ENCODE measurements around the gene SYCN.

Gene SYCN

DNA sequence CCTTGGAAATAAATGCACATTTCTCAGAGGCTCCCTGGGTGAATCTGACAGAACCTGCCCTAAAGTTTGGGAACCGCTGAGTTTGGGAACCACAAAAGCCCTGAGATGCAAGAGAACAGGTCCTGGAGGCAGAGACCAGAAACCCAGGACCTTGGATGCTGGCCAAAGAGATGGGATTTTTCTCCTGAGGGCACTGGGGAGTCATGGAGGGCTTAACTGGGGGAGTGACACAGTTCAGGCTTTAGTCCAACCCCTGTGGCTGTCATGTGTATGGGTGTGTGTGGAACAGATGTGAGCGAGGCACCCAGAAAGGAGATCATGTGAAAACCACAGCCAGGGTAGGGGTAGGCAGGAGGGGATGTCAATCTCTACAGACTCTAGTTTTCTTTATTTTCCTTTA, 11.2 kb downstream of the SYCN start:
- DNase-seq = no peak

DNA sequence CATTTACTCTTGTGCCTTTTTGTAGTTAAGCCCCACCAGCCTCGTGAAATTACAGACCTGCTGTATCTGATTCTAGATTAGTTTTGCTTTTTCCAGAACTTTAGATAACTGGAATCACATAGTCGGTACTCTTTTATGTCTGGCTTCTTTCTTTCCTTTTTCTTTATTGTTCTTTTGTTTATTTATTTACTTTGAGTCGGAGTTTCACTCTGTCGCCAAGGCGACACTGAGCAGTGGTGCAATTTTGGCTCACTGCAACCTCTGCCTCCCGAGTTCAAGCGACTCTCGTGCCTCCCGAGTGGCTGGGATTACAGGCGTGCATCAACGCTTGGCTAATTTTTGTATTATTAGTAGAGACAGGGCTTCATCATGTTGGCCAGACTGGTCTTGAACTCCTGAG, 13.3 kb downstream of the SYCN start:
- DNase-seq = peak; percentile 17

DNA sequence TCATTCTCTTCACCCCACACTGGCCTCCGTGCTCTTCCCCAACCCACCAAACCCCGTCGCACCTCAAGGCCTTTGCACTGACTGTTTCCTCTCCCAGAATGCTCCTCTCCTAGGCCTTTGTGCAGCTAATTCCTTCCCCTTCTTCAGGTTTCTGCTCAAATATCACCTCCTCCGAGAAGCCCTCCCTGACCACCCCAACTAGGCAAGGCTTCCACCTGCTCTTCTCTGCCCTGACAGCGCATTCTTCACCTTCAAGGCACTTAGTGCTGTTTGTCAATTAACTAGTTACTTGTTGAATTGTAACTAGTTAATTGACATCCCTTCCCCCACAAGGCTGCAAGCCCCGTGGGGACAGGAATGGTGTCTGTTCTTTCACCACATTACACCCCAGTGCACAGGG, 15.1 kb downstream of the SYCN start:
- no peak for DNase-seq

DNA sequence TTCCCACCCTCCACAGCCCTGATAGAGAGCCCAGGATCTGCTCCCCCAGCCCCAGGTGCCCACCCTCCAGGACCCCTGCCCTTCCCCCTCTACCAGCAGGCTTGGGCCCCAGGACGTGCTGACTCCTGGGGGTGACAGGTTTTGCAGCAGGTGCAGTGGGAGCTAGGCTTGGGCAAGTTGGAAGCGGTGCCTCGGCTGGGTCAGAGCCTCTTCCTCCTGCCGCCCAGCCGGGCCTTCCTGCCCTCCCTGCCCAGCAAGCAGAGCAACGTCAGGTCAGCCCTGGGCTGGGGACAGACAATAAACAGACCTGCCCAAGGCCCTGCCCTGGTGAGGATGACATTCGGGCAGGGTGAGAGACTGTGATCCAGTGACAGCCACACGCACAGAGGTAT, 16.5 kb downstream of the SYCN start:
- no peak for DNase-seq

DNA sequence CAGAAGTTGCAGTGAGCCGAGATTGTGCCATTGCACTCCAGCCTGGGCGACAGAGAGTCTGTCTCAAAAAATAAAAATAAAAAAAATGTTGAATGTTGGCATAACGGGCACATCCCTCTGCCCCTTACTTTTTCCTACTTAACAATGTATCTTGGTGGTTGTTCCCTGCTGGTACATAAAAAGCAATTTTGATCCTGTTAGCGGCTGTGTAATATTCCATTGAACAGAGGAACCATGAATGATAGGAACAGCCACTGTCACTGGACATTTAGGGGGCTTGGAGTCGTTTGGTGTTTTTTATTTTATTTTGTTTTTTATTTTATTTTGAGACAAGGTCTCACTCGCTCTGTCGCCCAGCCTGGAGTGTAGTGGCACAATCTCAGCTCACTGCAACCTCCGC, 17.7 kb downstream of the SYCN start:
- no peak for DNase-seq

DNA sequence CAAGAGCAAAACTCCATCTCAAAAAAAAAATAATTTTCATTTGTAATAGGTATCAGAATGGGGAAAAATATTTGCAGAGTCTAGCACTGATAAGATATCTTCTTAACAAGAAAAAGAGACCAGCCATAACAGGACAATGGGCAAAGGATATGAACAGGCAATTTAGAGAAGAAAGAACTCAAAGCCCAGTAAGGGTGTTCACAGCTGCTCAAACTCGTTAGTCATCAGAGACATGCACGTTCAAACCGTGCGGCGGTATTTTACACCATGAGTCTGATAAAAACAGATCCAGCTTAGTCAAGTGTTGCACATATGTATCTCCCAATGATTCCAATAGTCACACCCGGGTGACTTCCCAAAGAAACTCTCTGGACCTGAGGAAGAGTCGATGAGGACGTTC, 21.0 kb downstream of the SYCN start:
- DNase-seq = no peak

DNA sequence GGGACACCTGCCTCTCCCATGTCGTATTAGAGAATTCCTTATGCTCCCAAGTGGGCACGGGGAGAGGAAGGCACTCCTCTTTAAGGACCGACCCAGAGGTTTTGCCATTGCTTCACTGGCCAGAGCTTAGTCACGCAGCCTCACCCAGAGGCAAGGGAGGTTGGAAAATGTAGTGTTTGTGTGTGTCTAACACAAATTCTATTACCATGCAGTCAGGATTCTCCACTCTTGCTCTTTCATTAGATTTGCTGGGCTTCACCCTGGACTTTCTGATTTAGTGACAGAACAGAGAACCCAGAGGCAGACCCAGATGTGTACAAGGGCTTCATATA, 21.9 kb downstream of the SYCN start:
- DNase-seq = no peak

DNA sequence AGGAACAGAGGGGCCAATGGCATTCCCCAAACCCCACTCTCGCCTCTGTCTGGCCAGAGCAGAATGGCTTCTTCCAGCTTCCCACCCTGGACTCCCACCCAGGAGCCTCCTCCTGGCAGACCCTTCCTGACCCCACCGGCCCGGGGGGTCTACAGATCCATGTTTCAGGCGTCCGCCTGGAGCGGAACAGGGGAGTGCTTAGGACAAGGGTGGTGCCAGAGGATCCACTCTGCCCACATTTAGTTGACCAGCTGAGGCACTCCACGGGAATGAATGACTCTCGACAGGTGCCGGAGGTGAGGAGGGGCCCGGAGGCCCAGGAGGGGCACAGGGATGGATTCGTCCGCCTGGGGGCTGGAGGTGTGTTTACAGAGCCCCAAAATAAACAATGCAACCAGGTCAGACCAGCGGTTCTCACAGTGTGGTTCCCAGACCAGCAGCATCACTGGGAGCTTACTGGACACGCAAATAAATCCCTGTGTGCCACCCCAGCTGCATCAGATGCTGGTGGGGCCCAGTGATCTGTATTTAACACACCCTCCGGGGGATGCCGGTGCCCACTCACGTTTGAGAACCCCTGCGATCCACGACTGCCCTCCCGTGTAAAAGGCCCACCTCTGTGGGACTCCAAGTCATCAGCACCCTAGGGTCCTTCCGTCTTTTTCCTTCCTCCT, 22.4 kb downstream of the SYCN start:
- no peak for DNase-seq

DNA sequence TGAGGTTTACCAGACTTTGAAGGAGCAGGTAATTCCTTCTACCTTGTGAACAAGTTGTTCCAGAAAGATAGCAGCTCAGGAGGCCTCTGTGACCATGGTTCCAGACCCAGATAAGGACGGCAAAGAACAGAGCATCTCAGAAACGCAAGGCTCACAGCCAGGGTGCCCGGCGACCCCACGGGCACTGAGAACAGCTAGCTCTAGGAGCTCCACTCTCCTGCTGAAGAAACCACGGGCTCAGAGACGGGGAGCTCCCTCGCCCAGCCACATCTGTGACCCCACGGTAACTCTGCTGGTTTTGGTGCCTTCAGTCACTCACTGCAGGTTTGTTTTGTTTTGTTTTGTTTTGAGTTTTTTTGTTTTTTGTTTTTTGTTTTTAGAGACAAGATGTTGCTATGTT, 23.3 kb downstream of the SYCN start:
- no peak for DNase-seq

DNA sequence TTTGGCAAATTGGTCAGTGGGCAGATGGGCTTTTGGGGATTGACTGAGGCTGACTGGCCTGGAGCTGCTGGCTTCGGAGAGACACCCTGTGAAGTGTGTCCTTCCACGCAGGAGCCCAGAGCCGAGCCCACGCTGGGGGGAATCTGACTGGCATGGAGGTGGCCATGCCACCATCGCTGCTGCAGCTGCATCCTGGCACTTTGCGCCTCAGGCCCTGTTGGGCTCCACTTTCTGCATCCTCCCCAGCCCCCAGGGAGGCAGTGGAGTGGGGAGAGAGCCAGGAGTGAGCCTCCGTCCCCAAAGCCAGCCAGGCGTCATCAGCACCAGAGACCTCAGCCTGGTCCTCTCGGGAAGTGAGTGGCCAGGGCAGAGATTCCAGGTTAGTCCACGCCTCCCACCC, 24.3 kb downstream of the SYCN start:
- no peak for DNase-seq

DNA sequence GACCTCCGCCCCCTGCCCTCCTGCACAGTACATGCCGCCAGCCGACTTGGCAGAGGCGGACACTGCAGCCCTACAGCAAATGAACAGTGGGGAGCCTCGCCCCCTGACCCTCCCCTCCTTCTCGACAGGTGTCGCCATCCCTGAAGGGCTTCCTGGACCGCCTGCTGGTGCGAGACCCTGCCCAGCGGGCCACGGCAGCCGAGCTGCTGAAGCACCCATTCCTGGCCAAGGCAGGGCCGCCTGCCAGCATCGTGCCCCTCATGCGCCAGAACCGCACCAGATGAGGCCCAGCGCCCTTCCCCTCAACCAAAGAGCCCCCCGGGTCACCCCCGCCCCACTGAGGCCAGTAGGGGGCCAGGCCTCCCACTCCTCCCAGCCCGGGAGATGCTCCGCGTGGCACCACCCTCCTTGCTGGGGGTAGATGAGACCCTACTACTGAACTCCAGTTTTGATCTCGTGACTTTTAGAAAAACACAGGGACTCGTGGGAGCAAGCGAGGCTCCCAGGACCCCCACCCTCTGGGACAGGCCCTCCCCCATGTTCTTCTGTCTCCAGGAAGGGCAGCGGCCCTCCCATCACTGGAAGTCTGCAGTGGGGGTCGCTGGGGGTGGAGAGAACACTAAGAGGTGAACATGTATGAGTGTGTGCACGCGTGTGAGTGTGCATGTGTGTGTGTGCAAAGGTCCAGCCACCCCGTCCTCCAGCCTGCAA, 25.6 kb downstream of the SYCN start:
- DNase-seq = no peak

DNA sequence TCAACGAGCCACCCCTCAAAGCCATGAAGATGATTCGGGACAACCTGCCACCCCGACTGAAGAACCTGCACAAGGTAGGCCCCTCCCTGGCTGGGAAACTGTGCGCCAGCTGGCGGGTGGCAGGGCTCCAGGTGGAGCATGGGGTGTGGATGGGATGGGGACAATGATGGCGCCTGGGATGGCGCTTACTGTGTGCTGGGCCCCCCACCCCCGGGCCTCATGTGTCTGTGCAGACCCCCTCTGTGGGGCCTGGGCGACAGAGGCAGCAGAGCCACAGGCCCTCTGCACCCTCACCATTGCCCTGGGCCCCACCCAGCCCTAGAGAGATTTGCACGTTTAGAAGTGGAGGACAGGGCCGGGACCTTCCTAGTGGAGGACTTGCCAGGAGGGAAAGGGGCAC, 26.3 kb downstream of the SYCN start:
- DNase-seq = no peak

DNA sequence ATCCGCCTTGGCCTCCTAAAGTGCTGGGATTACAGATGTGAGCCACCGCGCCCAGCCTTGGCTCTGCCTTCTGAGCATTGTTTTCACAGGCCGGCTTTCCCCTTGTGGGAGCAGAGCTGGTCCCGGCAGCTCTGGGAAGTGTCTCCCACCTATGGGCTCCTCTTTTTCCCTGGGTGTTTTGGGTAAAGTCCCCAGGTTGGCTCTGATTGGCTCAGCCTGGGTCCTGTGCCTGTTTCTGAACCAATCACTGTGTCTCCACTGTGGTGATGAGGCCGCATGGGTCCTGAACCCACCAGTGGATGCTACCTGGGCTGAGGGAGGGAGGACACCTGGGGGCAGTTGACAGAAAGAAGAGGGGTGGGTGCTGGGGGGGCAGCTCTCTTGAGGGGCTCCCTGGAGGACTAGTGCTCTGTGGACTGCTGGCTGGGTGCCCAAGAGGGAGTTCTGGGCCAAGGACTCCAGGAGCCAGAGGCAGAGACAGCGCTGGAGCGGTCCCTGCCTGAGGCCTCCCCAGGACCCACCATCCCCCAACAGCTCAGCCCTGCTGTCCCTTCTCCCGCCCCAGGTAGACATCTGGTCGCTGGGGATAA, 26.9 kb downstream of the SYCN start:
- DNase-seq = no peak

DNA sequence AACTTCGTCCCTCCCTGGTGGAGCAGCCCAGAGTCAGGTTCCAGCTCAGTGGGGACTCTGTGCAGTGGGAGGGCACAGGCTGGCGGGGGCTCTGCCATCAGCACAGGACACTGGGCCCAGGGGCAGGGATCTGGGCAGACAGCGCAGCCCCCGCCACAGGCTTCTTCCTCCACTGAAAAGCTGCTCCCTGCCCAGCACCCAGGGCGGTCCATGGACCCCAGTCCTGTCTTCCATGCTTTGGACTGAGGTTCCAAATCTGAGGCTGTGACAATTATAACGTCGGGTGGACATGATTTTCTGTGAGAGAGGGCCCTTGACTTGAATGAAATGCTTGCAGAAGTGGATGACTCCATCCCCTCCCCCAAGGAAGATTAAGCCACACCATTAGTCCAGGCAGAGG, 28.5 kb downstream of the SYCN start:
- no peak for DNase-seq

DNA sequence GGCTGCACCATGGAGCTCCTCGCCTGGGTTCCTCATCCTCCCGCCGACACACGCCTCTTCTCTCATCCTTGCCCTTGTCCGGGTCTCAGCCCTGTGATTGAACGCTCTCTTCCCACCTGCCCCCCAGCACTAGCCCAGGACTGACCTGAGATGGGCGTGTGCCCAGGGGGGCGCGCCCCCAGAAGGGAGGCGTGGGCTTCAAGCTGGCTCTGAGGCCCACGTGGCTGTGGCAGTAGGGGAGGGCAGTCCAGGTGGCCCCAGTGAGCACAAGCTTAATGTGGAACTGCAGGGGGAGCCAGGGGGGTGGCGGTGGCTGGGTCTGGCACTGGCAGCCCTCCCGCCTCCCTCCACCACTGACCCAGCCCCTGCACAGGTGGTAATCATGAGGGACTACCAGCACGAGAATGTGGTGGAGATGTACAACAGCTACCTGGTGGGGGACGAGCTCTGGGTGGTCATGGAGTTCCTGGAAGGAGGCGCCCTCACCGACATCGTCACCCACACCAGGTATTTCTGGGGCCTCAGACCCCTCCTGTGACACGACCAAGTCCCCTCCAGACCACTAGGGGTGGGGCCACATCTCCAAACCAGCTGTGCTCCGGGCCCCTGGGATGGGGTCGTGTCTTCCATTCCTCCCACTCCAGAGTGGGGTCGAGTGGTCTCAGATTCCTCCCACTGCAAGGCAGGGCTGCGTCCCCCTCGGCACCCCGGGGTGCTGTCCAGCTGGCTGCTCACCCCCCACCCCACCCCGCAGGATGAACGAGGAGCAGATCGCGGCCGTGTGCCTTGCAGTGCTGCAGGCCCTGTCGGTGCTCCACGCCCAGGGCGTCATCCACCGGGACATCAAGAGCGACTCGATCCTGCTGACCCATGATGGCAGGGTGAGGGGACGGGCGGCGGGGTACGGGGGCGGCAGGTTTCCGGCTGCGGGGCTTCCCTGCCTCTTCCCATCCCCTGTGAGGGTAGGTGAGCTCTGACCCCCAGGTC, 29.2 kb downstream of the SYCN start:
- DNase-seq = no peak

DNA sequence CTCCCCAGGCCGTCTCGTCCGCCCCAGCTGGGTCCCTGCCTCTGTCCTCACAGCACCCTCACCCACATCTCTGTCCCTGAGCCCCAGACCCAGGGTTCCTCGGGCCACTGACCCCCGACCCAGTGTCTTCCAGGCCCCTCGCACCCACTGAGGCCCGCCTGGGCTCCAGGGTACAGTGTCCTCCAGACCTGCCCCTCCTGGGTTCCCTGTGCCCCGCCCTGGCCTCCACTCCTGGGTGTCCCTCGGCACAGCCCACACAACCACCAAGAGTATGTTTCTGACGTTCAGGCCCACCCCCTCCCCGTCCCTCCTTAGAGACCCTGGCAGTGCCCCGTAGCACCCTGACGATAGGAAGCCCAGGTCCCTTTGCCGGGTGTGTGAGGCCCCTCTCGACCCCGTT, 29.9 kb downstream of the SYCN start:
- no peak for DNase-seq

DNA sequence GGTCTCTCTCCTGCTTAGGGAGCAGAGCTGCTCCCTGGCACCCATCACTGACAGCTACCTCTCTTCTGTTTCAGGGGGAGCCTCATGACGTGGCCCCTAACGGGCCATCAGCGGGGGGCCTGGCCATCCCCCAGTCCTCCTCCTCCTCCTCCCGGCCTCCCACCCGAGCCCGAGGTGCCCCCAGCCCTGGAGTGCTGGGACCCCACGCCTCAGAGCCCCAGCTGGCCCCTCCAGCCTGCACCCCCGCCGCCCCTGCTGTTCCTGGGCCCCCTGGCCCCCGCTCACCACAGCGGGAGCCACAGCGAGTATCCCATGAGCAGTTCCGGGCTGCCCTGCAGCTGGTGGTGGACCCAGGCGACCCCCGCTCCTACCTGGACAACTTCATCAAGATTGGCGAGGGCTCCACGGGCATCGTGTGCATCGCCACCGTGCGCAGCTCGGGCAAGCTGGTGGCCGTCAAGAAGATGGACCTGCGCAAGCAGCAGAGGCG, 30.5 kb downstream of the SYCN start:
- no peak for DNase-seq

DNA sequence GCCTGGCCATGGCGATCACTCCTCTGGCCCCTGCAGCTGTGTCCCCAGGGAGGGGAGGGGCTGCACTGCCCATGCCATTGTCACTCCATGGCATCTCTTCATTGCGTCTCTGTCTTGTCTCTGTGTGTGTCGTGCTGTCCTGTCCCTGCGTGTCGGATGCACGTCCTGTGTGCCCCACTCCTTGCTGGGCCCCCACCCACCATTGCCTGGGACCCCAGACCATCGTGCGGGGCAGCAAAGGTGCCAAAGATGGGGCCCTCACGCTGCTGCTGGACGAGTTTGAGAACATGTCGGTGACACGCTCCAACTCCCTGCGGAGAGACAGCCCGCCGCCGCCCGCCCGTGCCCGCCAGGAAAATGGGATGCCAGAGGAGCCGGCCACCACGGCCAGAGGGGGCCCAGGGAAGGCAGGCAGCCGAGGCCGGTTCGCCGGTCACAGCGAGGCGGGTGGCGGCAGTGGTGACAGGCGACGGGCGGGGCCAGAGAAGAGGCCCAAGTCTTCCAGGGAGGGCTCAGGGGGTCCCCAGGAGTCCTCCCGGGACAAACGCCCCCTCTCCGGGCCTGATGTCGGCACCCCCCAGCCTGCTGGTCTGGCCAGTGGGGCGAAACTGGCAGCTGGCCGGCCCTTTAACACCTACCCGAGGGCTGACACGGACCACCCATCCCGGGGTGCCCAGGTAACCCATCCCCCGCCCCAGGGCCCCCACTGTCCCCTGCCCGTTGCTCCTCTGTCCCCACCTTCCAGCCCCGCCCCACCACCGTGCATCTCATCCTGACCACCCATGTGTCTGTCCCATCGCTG, 31.2 kb downstream of the SYCN start:
- no peak for DNase-seq

DNA sequence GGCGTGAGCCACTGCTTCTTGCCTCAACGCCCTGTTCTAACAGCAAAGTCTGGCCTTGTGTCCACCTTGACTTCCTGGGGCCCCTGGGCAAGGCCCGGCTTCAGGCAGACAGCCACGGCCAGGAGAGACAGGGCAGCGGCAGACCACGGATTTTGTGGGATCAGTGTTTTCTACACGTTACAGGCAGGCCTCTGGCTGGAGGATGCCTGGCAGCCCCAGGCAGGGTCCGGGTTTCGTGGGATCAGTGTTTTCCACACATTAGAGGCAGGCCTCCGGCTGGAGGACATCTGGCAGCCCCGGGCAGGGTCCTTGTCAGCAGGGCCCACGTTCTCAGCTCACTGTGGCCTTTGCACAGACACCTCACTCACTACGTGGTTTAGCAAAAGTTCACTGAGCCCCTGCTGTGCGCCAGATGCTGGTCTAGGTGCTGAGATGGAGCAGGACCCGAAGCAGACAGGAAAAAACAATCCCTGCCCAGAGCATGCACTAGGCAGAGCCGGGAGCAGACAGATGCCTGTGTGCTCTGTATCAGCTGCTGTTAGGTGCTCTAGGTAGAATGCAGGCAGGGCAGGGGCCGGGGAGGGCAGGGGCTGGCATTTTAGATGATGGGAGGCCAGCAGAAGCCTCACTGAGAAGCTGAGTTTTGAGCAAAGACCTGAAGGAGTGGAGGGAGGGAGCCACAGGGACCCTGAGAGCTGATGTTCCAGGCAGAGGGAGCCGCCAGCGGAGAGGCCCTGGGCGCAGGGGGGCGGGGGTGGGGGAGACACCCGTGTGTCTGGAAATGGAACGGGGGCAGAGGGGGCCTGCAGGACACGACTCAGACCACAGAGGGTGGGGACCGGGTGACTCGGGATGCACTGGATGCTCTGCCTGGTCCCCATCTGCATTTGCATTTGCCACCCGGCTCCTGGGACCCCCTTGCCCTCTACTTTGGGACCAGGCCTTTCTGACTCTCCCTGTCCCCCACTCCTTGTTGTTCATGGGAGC, 32.3 kb downstream of the SYCN start:
- DNase-seq = no peak

DNA sequence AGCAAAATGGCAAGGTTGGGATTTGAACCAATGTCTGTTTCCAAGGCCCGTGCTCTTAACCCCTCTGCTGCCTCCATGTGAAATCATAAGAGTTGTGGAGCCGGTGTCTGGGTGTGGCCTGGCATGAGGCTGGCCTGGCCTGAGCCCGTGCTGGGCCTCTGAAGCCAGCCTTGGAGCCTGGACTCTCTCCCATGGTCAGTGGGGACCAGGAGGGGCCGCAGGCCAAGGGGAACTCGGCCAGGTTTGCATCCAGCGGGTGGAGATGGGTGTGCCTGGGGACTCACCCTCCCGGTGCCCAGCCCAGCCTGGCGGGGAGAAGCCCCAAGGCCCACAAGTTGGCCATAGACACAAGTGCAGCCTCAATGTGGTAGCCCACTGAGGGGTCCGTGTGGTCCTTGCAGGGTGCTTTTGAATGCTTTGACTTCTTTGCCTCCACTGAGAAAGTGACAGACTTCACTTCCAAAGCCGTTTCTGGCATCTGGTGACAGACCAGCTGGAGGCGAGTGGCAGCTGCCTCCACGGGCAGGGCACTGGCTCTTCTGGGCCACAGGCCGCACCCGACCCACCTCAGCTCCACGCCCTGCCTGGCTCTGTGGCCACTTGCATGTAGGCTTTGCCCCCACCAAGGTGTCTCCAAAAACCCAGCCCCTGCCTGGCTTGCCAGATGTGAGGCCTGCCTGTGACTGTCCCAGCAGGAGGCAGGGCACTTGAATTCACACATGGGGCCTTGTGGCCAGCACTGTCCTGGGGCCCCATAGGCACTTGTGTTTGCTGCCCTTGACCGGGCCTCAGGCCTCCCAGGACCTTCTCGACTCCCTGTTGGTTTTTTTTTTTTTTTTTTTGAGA, 33.5 kb downstream of the SYCN start:
- DNase-seq = no peak

All from DMS79 (cell line).